HepG2 (cell line): ENCODE results near the gene TMEM143. TPM values are rescaled to one million over a fixed set of nuclear protein-coding genes. Genes with fewer than 3 reads are reported as not detected.
A peak's percentile ranks its signal among the peaks of the same experiment; 100 is the strongest.

ENCODE experiments used
- DZIP1 ChIP-seq: sonication (generic); formaldehyde crosslinking; IDR thresholded peaks from 2 replicates; pipeline ENCODE4 v1.5.0; 2020; ENCODE audit warnings: mild to moderate bottlenecking, missing genetic modification reagents
- FOXK1 ChIP-seq: sonication (generic); formaldehyde crosslinking; IDR thresholded peaks from 2 replicates; pipeline ENCODE4 v1.4.0; 2020; ENCODE audit warnings: low read depth, missing genetic modification reagents, borderline replicate concordance
- HDAC2 ChIP-seq: sonication (generic); formaldehyde crosslinking; IDR thresholded peaks from 2 replicates; pipeline ENCODE4 v1.4.0; 2020; ENCODE audit warnings: missing genetic modification reagents
- HMGA1 ChIP-seq: sonication (generic); formaldehyde crosslinking; conservative IDR thresholded peaks from 2 replicates; pipeline ENCODE4 v1.4.0; 2020; ENCODE audit warnings: missing genetic modification reagents
- KDM1A ChIP-seq: IDR thresholded peaks from 2 replicates; pipeline ENCODE4 v1.6.1; 2016; ENCODE audit warnings: missing compliant biosample characterization
- MAZ ChIP-seq, 2 experiments: sonication (generic) in 1 of 2; formaldehyde crosslinking in 1 of 2; IDR thresholded peaks; 2 replicates each; pipeline versions ENCODE4 v1.5.0 to v1.6.1; 2012 to 2020; ENCODE audit warnings: low read depth in 2 of 2, mild to moderate bottlenecking in 2 of 2, borderline replicate concordance in 1 of 2, improper control_type of control experiment in 1 of 2, low read length in 1 of 2, missing genetic modification reagents in 1 of 2, moderate library complexity in 1 of 2
- MIER2 ChIP-seq: IDR thresholded peaks from 2 replicates; pipeline ENCODE4 v1.6.1; 2016; ENCODE audit warnings: missing biosample characterization, missing genetic modification reagents
- MYNN ChIP-seq: sonication (generic); formaldehyde crosslinking; IDR thresholded peaks from 2 replicates; pipeline ENCODE4 v1.4.0; 2020; ENCODE audit warnings: mild to moderate bottlenecking, low read depth, missing genetic modification reagents
- RAD51 ChIP-seq: fragments of 450-650 bp; IDR thresholded peaks from 2 replicates; pipeline ENCODE4 v1.6.1; 2016; ENCODE audit warnings: borderline replicate concordance
- SIX1 ChIP-seq: sonication (generic); formaldehyde crosslinking; IDR thresholded peaks from 2 replicates; pipeline ENCODE4 v1.4.0; 2020; ENCODE audit warnings: missing genetic modification reagents, borderline replicate concordance
- SYNCRIP ChIP-seq: fragments of 200-400 bp; formaldehyde crosslinking; IDR thresholded peaks from 2 replicates; pipeline ENCODE4 v1.6.1; 2018; ENCODE audit warnings: mild to moderate bottlenecking, low read depth, low read length; ENCODE audit not compliant: insufficient read depth
- TMF1 ChIP-seq: sonication (generic); formaldehyde crosslinking; IDR thresholded peaks from 2 replicates; pipeline ENCODE4 v1.8.1; 2022; ENCODE audit warnings: low read depth, missing genetic modification reagents
- TSC22D2 ChIP-seq: sonication (generic); formaldehyde crosslinking; IDR thresholded peaks from 2 replicates; pipeline ENCODE4 v1.5.1; 2020; ENCODE audit warnings: missing genetic modification reagents, mild to moderate bottlenecking, borderline replicate concordance
- XBP1 ChIP-seq: sonication (generic); formaldehyde crosslinking; IDR thresholded peaks from 2 replicates; pipeline ENCODE4 v1.5.0; 2020; ENCODE audit warnings: missing genetic modification reagents
- ZMAT5 ChIP-seq: sonication (generic); formaldehyde crosslinking; IDR thresholded peaks from 2 replicates; pipeline ENCODE4 v1.5.0; 2020; ENCODE audit warnings: mild to moderate bottlenecking, low read depth, missing genetic modification reagents, borderline replicate concordance
- ZNF101 ChIP-seq: sonication (generic); formaldehyde crosslinking; IDR thresholded peaks from 2 replicates; pipeline ENCODE4 v1.4.0; 2020; ENCODE audit warnings: mild to moderate bottlenecking, low read depth, missing genetic modification reagents, borderline replicate concordance
- ZNF234 ChIP-seq: sonication (generic); formaldehyde crosslinking; conservative IDR thresholded peaks from 2 replicates; pipeline ENCODE4 v1.5.1; 2020; ENCODE audit warnings: mild to moderate bottlenecking, missing genetic modification reagents
- ZNF3 ChIP-seq: IDR thresholded peaks from 2 replicates; pipeline ENCODE4 v1.7.0; 2017; ENCODE audit warnings: inconsistent platforms
- ZNF446 ChIP-seq: sonication (generic); formaldehyde crosslinking; IDR thresholded peaks from 2 replicates; pipeline ENCODE4 v1.5.0; 2020; ENCODE audit warnings: mild to moderate bottlenecking, missing genetic modification reagents
- polyA plus RNA-seq, 8 experiments: library from polyadenylated mRNA; depleted of rRNA in 3 of 8; stranded (reverse) in 7 of 8; unstranded in 1 of 8; fragments of >200 nt; fragmentation: Illumina TruSeq in 4 of 8; extraction: Trizol in 4 of 8; gene quantifications; 2 replicates each; pipeline versions ENCODE4 v1.2.1 to v1.2.3, GENCODE V29; 2011 to 2016; ENCODE audit warnings: low read depth in 4 of 8, missing spikeins in 1 of 8, mixed read lengths in 1 of 8; ENCODE audit not compliant: insufficient read depth in 1 of 8
- total RNA-seq, 5 experiments: library from RNA; depleted of rRNA; stranded (reverse); fragments of >200 nt; fragmentation: Illumina TruSeq; extraction: Trizol; gene quantifications; 2 replicates each; pipeline ENCODE4 v1.2.3, GENCODE V29; 2016; ENCODE audit warnings: low read depth in 1 of 5
- TF ChIP-seq, protein P1 (sequence below): IDR thresholded peaks from 2 replicates; pipeline ENCODE4 v1.6.1; 2016; ENCODE audit warnings: low read depth, borderline replicate concordance
- TF ChIP-seq, protein P2 (sequence below): sonication (generic); formaldehyde crosslinking; IDR thresholded peaks from 2 replicates; pipeline ENCODE4 v1.4.0; 2020; ENCODE audit warnings: missing genetic modification reagents

The TMEM143 gene
- total and polyA plus RNA-seq, 2 of the 13 experiments (the other 11 are each of a cell fraction or from before 2014, with no cell fraction given) = 7.7 to 11.3 TPM

- TF ChIP-seq ZMAT5 (CRISPR knock-in tag) (no peak), TSC22D2 (CRISPR knock-in tag) (no peak), ZNF234 (no peak), ZNF3 (CRISPR knock-in tag) (no peak), TMF1 (CRISPR knock-in tag) (no peak), XBP1 (CRISPR knock-in tag) (no peak; the same call in 1 of the 2 replicates), ZNF101 (CRISPR knock-in tag) (no peak), FOXK1 (no peak), HMGA1 (no peak), MAZ (IDR thresholded peaks at IDR 0.05; ENCODE audit: borderline replicate concordance, low read depth, low read length) (no peak), MAZ (CRISPR knock-in tag; IDR thresholded peaks at IDR 0.05; ENCODE audit: low read depth) (peak; percentile 74), MYNN (CRISPR knock-in tag) (no peak), SIX1 (no peak), KDM1A (CRISPR knock-in tag) (no peak), ZNF446 (CRISPR knock-in tag) (peak; percentile 90), HDAC2 (CRISPR knock-in tag) (no peak), SYNCRIP (no peak), RAD51 (no peak), DZIP1 (CRISPR knock-in tag) (no peak), MIER2 (CRISPR knock-in tag) (no peak)
- TF ChIP-seq, protein P1, sequence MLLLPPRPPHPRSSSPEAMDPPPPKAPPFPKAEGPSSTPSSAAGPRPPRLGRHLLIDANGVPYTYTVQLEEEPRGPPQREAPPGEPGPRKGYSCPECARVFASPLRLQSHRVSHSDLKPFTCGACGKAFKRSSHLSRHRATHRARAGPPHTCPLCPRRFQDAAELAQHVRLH (CRISPR knock-in tag) = no peak
- TF ChIP-seq, protein P2, sequence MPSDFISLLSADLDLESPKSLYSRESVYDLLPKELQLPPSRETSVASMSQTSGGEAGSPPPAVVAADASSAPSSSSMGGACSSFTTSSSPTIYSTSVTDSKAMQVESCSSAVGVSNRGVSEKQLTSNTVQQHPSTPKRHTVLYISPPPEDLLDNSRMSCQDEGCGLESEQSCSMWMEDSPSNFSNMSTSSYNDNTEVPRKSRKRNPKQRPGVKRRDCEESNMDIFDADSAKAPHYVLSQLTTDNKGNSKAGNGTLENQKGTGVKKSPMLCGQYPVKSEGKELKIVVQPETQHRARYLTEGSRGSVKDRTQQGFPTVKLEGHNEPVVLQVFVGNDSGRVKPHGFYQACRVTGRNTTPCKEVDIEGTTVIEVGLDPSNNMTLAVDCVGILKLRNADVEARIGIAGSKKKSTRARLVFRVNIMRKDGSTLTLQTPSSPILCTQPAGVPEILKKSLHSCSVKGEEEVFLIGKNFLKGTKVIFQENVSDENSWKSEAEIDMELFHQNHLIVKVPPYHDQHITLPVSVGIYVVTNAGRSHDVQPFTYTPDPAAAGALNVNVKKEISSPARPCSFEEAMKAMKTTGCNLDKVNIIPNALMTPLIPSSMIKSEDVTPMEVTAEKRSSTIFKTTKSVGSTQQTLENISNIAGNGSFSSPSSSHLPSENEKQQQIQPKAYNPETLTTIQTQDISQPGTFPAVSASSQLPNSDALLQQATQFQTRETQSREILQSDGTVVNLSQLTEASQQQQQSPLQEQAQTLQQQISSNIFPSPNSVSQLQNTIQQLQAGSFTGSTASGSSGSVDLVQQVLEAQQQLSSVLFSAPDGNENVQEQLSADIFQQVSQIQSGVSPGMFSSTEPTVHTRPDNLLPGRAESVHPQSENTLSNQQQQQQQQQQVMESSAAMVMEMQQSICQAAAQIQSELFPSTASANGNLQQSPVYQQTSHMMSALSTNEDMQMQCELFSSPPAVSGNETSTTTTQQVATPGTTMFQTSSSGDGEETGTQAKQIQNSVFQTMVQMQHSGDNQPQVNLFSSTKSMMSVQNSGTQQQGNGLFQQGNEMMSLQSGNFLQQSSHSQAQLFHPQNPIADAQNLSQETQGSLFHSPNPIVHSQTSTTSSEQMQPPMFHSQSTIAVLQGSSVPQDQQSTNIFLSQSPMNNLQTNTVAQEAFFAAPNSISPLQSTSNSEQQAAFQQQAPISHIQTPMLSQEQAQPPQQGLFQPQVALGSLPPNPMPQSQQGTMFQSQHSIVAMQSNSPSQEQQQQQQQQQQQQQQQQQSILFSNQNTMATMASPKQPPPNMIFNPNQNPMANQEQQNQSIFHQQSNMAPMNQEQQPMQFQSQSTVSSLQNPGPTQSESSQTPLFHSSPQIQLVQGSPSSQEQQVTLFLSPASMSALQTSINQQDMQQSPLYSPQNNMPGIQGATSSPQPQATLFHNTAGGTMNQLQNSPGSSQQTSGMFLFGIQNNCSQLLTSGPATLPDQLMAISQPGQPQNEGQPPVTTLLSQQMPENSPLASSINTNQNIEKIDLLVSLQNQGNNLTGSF = peak; percentile 44; the same call in 1 of the 2 replicates
These were observed 26.7 kb upstream of the TMEM143 start (continued) for GRCh38 chr19:48390188-48391099.
